Ectodermal cell (in vitro differentiated cells): ENCODE results near the gene KLF6.

Experiments
- H3K27ac ChIP-seq: 2 replicates; pipeline ENCODE4 v1.7.0; 2013; ENCODE audit warnings: mild to moderate bottlenecking, low read depth, low read length; ENCODE audit not compliant: insufficient read depth, poor library complexity, severe bottlenecking
- H3K27me3 ChIP-seq: 2 replicates; pipeline ENCODE4 v1.7.0; 2013; ENCODE audit warnings: mild to moderate bottlenecking, low read length; ENCODE audit not compliant: insufficient read depth, control insufficient read depth, poor library complexity, severe bottlenecking
- H3K36me3 ChIP-seq: one replicate; pipeline ENCODE4 v1.7.0; 2013; ENCODE audit warnings: low read length; ENCODE audit not compliant: control insufficient read depth, insufficient read depth
- H3K4me1 ChIP-seq: one replicate; pipeline ENCODE4 v1.7.0; 2013; ENCODE audit warnings: low read length; ENCODE audit not compliant: control insufficient read depth, insufficient read depth
- H3K4me3 ChIP-seq: 2 replicates; pipeline ENCODE4 v1.7.0; 2013; ENCODE audit warnings: low read depth, low read length, control low read depth; ENCODE audit not compliant: insufficient read depth
- H3K9me3 ChIP-seq: 2 replicates; pipeline ENCODE4 v1.7.0; 2013; ENCODE audit warnings: mild to moderate bottlenecking, low read length, moderate library complexity; ENCODE audit not compliant: control insufficient read depth
- WGBS, 2 experiments: methylation state at CpG; one replicate each; pipeline ENCODE4 v1.1.7; 2013; ENCODE audit warnings: missing lambda C conversion rate in 2 of 2; 5-methylcytosine and 5-hydroxymethylcytosine counted together

KLF6 gene

GRCh38 chr10:3774814-3775695 lies 10.0 kb downstream of the KLF6 start:
- Histone ChIP-seq H3K27me3 (no peaks in the 10 kb centered on the region), H3K9me3 (no peaks in the 10 kb centered on the region), H3K36me3 (peaks cover 27% of the 10 kb centered on the region), H3K4me1 (peaks cover 15% of the 10 kb centered on the region), H3K27ac (no peak overlapping the region), H3K4me3 (no peak overlapping the region)
- WGBS, 2 experiments: 92 to 95% methylated on average over 20 to 21 of the region's 21 CpGs

- no peak overlapping the region for H3K27ac ChIP-seq
- no peak overlapping the region for H3K4me3 ChIP-seq
- no peaks in the 10 kb centered on the region for H3K9me3 ChIP-seq
- H3K4me1 ChIP-seq: peaks cover 15% of the 10 kb centered on the region
- no peaks in the 10 kb centered on the region for H3K27me3 ChIP-seq
- H3K36me3 ChIP-seq: peaks cover 19% of the 10 kb centered on the region
- 92 to 93% methylated on average over 17 of the region's 17 CpGs for WGBS, 2 experiments
Measured at GRCh38 chr10:3774018-3774813, 10.8 kb downstream of the KLF6 start.

DNA sequence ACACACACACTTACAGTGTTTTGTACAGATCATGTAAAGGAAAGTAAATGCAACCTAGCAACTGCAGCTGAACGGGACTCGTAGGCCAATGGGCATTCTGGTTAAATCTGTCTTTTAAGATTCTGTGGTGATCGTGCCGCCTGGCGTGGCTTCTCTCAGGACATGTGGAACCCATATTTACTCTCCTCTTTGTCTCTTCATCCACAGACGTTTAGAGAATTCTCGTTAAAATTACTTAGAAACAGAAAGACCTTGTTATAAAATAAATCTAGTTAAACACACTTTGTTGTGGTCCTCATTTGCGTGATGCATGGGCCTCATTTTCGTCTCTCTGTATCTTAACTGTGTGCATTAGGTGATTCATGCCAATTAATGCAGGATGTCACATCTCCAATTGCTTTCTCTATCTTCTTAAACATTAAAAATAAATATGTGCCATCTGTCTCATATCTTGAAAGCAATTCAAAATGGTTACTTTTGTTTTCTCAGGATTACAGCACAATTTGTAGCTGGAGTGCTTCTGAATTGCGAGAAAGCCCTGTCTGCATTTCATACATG lies 11.5 kb downstream of the KLF6 start:
- Histone ChIP-seq H3K4me1 (peaks cover 15% of the 10 kb centered on the region), H3K27ac (no peak overlapping the region), H3K36me3 (peaks cover 13% of the 10 kb centered on the region), H3K9me3 (no peaks in the 10 kb centered on the region), H3K4me3 (no peak overlapping the region), H3K27me3 (no peaks in the 10 kb centered on the region)
- whole genome bisulfite sequencing, 2 experiments: 81 to 94% methylated on average over 9 to 10 of the region's 10 CpGs

DNA sequence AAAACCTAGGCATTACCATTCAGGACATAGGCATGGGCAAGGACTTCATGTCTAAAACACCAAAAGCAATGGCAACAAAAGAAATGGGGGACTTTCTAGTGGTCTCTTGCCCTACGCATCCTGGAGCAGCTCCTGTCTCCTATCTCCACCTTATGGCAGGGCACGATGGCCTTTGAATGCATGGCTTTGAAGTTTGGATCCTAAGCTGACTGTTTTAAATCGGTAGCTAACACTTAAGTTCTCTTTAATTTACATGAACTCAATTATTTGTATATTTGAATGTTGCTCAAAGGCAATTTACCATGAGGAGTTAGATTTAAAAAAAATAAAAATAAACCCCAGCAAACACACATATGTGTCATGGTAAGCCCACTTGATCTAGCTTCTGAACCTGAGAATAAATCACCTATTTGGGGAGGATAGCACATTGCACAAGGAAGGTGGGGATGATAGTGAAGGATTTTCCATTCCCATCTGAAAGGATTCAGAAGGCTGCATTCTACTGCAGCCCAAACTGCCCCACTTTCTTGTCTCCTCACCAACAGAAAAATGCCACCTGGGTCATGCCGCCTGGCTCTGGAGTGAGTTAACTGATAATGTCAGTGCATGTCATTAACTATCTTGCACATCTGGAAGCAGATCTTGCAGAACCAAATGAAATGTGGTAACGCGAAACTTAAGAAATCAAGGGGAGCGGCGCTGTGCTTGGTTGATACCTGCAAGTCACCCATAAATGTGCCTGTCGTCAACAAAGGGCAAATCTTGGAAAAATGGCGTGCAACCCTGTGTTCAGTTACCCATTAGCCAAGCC lies 12.4 kb downstream of the KLF6 start:
- peaks cover 15% of the 10 kb centered on the region for H3K4me1 ChIP-seq
- H3K36me3 ChIP-seq: peaks cover 7% of the 10 kb centered on the region
- no peaks in the 10 kb centered on the region for H3K9me3 ChIP-seq
- H3K4me3 ChIP-seq: no peak overlapping the region
- no peak overlapping the region for H3K27ac ChIP-seq
- whole genome bisulfite sequencing, 2 experiments: 95 to 97% methylated on average over 9 of the region's 10 CpGs
- no peaks in the 10 kb centered on the region for H3K27me3 ChIP-seq

- WGBS, 2 experiments: 91 to 93% methylated on average over 6 of the region's 8 CpGs
- H3K27me3 ChIP-seq: no peaks in the 10 kb centered on the region
- H3K36me3 ChIP-seq: no peaks in the 10 kb centered on the region
- no peak overlapping the region for H3K27ac ChIP-seq
- H3K4me3 ChIP-seq: no peak overlapping the region
- no peaks in the 10 kb centered on the region for H3K9me3 ChIP-seq
- peaks cover 4% of the 10 kb centered on the region for H3K4me1 ChIP-seq
Measured at GRCh38 chr10:3770611-3771110, 14.3 kb downstream of the KLF6 start.

GRCh38 chr10:3769556-3769955 lies 15.5 kb downstream of the KLF6 start:
- no peaks in the 10 kb centered on the region for H3K36me3 ChIP-seq
- WGBS, 2 experiments: 94 to 96% methylated on average over 4 of the region's 4 CpGs
- H3K4me1 ChIP-seq: no peaks in the 10 kb centered on the region
- H3K27ac ChIP-seq: no peak overlapping the region
- no peaks in the 10 kb centered on the region for H3K9me3 ChIP-seq
- H3K27me3 ChIP-seq: no peaks in the 10 kb centered on the region
- no peak overlapping the region for H3K4me3 ChIP-seq

DNA sequence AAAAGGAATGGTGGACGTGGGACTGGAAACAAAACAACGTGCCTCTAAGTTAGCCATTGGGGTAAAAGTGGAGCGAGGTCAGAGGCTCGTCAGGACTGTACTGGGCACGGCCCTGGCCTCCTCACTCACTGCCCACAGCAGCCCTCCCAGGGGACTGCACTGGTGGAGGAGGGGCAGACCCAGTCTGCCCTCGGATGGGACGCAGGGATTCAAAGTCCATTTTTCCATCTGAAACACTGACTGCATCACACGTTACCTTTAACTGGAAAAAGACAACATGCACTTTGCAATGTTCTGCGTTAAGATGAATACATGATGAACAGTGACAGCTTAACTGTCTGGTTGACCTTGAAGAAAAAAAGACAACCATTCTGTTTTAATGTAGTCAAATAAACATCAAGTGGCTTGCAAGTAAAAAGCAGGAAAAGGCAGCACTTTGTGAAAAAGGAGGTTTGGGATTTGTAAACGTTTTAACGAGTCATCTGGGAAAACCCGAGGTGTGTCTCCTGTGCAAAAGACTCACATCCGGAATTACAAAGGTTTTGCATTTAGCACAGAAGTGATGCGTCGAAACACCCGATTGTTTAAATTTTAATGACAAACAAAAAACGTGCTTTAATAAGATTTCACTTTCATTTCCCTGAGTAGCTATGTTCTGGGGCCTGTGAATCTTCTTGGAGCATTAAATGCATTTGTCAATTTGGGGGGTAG lies 18.8 kb downstream of the KLF6 start:
- Histone ChIP-seq H3K36me3 (no peaks in the 10 kb centered on the region), H3K9me3 (no peaks in the 10 kb centered on the region), H3K4me3 (no peak overlapping the region), H3K27me3 (no peaks in the 10 kb centered on the region), H3K4me1 (no peaks in the 10 kb centered on the region), H3K27ac (no peak overlapping the region)
- WGBS, 2 experiments: 74 to 76% methylated on average over 17 of the region's 17 CpGs

DNA sequence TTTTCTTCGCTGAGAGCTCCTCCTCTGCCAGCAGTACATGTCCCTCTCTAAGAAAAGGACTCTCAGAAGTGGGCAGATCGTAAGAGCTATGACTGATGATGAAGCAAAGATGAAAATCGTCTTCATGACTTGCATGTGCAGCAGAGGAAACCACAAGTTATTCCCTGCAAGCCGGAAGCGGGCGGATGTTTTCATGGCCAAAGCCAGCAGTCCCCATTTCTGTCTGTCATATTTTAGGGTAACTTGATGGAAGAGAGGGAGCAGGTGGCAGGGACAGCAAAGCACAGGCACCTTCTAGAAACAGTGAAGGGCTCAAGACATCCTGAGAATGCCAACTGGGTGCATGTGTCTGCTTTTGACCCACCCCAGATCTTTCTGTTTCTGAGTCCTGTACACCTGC lies 19.9 kb downstream of the KLF6 start:
- no peak overlapping the region for H3K27ac ChIP-seq
- WGBS, 2 experiments: 83 to 87% methylated on average over 6 of the region's 6 CpGs
- H3K4me3 ChIP-seq: no peak overlapping the region
- H3K4me1 ChIP-seq: no peaks in the 10 kb centered on the region
- no peaks in the 10 kb centered on the region for H3K9me3 ChIP-seq
- no peaks in the 10 kb centered on the region for H3K27me3 ChIP-seq
- H3K36me3 ChIP-seq: no peaks in the 10 kb centered on the region

DNA sequence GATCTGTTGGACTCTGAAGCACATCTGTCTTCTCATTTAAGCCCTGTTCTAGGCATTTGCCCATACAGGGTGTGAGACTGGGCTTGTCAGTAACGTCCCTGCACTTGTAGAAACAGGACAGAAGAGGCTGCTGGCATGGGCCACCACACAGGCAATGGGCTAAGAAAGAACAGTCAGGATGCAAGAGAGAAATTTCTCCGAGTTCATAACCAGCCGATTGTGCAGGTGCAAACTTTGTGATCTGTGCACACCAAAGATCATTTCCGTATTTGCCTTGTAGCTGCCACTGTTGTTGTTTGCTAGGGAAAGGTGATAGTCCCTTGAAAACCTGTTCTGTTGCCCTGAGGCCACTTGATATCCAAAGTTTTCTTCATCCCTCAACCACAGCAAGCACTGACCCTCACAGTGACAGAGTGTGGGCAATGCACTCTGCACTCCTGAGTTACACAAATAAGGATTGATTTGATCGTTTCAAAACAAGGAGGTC lies 20.3 kb downstream of the KLF6 start:
- H3K4me1 ChIP-seq: no peaks in the 10 kb centered on the region
- no peaks in the 10 kb centered on the region for H3K27me3 ChIP-seq
- no peak overlapping the region for H3K27ac ChIP-seq
- no peak overlapping the region for H3K4me3 ChIP-seq
- no peaks in the 10 kb centered on the region for H3K9me3 ChIP-seq
- 91 to 93% methylated on average over 5 of the region's 5 CpGs for WGBS, 2 experiments
- H3K36me3 ChIP-seq: no peaks in the 10 kb centered on the region
